Adrenal gland (tissue), 5 donors: ENCODE data around the gene CTBP2.

Experiments used
- POLR2A ChIP-seq, 2 donors: fragments of 450-650 bp; IDR thresholded peaks; one replicate each; pipeline ENCODE4 v1.6.1; 2017; ENCODE audit warnings: antibody characterized with exemption in 2 of 2, mild to moderate bottlenecking in 2 of 2, moderate library complexity in 1 of 2
- TF ChIP-seq, protein P1 (sequence below), 6 experiments: fragments of 450-650 bp in 4 of 6; fragments of 200-600 bp in 2 of 6; sonication (generic) in 1 of 6; IDR thresholded peaks; 1 replicate in 5 of 6; 2 replicates in 1 of 6; pipeline versions ENCODE4 v1.5.1 to v1.8.0; 2016 to 2021; ENCODE audit warnings: antibody characterized with exemption in 6 of 6, mild to moderate bottlenecking in 2 of 6, moderate library complexity in 1 of 6
- donor health status: DM: no; HTN: no; CAD: no.

GRCh38 chr10:125204400-125204799 is 44.0 kb upstream of the CTBP2 start:
- TF ChIP-seq, protein P1, sequence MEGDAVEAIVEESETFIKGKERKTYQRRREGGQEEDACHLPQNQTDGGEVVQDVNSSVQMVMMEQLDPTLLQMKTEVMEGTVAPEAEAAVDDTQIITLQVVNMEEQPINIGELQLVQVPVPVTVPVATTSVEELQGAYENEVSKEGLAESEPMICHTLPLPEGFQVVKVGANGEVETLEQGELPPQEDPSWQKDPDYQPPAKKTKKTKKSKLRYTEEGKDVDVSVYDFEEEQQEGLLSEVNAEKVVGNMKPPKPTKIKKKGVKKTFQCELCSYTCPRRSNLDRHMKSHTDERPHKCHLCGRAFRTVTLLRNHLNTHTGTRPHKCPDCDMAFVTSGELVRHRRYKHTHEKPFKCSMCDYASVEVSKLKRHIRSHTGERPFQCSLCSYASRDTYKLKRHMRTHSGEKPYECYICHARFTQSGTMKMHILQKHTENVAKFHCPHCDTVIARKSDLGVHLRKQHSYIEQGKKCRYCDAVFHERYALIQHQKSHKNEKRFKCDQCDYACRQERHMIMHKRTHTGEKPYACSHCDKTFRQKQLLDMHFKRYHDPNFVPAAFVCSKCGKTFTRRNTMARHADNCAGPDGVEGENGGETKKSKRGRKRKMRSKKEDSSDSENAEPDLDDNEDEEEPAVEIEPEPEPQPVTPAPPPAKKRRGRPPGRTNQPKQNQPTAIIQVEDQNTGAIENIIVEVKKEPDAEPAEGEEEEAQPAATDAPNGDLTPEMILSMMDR (IDR thresholded peaks at IDR 0.05), result no peak
- no peak for TF ChIP-seq POLR2A (IDR thresholded peaks at IDR 0.05)
